Liver (tissue), 9 donors: Measurements from ENCODE around the gene TBL1X. TPM values are rescaled to one million over a fixed set of nuclear protein-coding genes. Genes with fewer than 3 reads are reported as not detected.

Experiments used
- DNase-seq: peaks from one replicate; pipeline ENCODE4 v3.0.0-alpha.2; 2017; ENCODE audit warnings: low spot score
- H3K27ac ChIP-seq, 2 donors: one replicate each; pipeline ENCODE4 v1.7.0; 2013; ENCODE audit warnings: inconsistent platforms in 2 of 2, low read length in 2 of 2, control low read depth in 1 of 2, low read depth in 1 of 2, mild to moderate bottlenecking in 1 of 2
- H3K27me3 ChIP-seq, 4 donors: one replicate each; pipeline versions ENCODE4 v1.6.1 to v1.7.0; 2013; ENCODE audit warnings: low read length in 3 of 4, inconsistent platforms in 1 of 4, mild to moderate bottlenecking in 1 of 4, moderate library complexity in 1 of 4; ENCODE audit not compliant: control insufficient read depth in 4 of 4, insufficient read depth in 4 of 4
- H3K36me3 ChIP-seq, 4 donors: one replicate each; pipeline versions ENCODE4 v1.6.1 to v1.7.0; 2013; ENCODE audit warnings: low read length in 3 of 4, mild to moderate bottlenecking in 3 of 4, low read depth in 1 of 4, moderate library complexity in 1 of 4; ENCODE audit not compliant: control insufficient read depth in 4 of 4, insufficient read depth in 3 of 4
- H3K4me1 ChIP-seq, 4 donors: one replicate each; pipeline versions ENCODE4 v1.6.1 to v1.7.0; 2013; ENCODE audit warnings: low read length in 3 of 4, mild to moderate bottlenecking in 3 of 4, moderate library complexity in 1 of 4; ENCODE audit not compliant: control insufficient read depth in 4 of 4, insufficient read depth in 4 of 4
- H3K4me3 ChIP-seq, 3 donors: one replicate each; pipeline versions ENCODE4 v1.6.1 to v1.7.0; 2013; ENCODE audit warnings: low read length in 3 of 3, control low read depth in 1 of 3, low read depth in 1 of 3, mild to moderate bottlenecking in 1 of 3
- H3K9ac ChIP-seq, 2 donors: one replicate each; pipeline ENCODE4 v1.7.0; 2013; ENCODE audit warnings: low read length in 2 of 2, mild to moderate bottlenecking in 2 of 2, moderate library complexity in 2 of 2, control low read depth in 1 of 2, low read depth in 1 of 2
- H3K9me3 ChIP-seq, 4 donors: one replicate each; pipeline versions ENCODE4 v1.6.1 to v1.7.0; 2013; ENCODE audit warnings: low read length in 3 of 4; ENCODE audit not compliant: control insufficient read depth in 4 of 4
- FOXA1 ChIP-seq: IDR thresholded peaks from 2 replicates; pipeline ENCODE4 v1.6.1; 2016; ENCODE audit warnings: antibody characterized with exemption
- FOXA2 ChIP-seq: IDR thresholded peaks from 2 replicates; pipeline ENCODE4 v1.6.1; 2016; ENCODE audit warnings: antibody characterized with exemption
- GABPA ChIP-seq, 2 donors: IDR thresholded peaks in 1 of 2; conservative IDR thresholded peaks in 1 of 2; 2 replicates each; pipeline ENCODE4 v1.6.1; 2016; ENCODE audit warnings: antibody characterized with exemption in 2 of 2, mild to moderate bottlenecking in 1 of 2, moderate library complexity in 1 of 2
- HNF4A ChIP-seq, 2 donors: conservative IDR thresholded peaks; 2 replicates each; pipeline ENCODE4 v1.6.1; 2016; ENCODE audit warnings: antibody characterized with exemption in 2 of 2, mild to moderate bottlenecking in 2 of 2
- HNF4G ChIP-seq: IDR thresholded peaks from 2 replicates; pipeline ENCODE4 v1.6.1; 2016; ENCODE audit warnings: antibody characterized with exemption
- JUND ChIP-seq, 2 donors: IDR thresholded peaks; 2 replicates each; pipeline ENCODE4 v1.6.1; 2016; ENCODE audit warnings: antibody characterized with exemption in 2 of 2
- NR2F2 ChIP-seq: IDR thresholded peaks from 2 replicates; pipeline ENCODE4 v1.6.1; 2016; ENCODE audit warnings: antibody characterized with exemption
- RAD21 ChIP-seq, 2 donors: IDR thresholded peaks; 2 replicates each; pipeline ENCODE4 v1.6.1; 2016; ENCODE audit warnings: antibody characterized with exemption in 2 of 2, mild to moderate bottlenecking in 2 of 2
- SP1 ChIP-seq: IDR thresholded peaks from 2 replicates; pipeline ENCODE4 v1.6.1; 2018; ENCODE audit warnings: antibody characterized with exemption, mild to moderate bottlenecking
- TAF1 ChIP-seq: conservative IDR thresholded peaks from 2 replicates; pipeline ENCODE4 v1.6.1; 2016; ENCODE audit warnings: antibody characterized with exemption, mild to moderate bottlenecking
- YY1 ChIP-seq: IDR thresholded peaks from 2 replicates; pipeline ENCODE4 v1.6.1; 2016; ENCODE audit warnings: antibody characterized with exemption, mild to moderate bottlenecking
- WGBS: extraction: QIAGEN DNeasy Blood & Tissue Kit; methylation state at CpG from one replicate; pipeline ENCODE4 v1.1.7; 2013; 5-methylcytosine and 5-hydroxymethylcytosine counted together
- polyA plus RNA-seq, 2 donors: library from polyadenylated mRNA; stranded (reverse) in 1 of 2; unstranded in 1 of 2; fragments of 200-250 nt in 1 of 2; fragments of >200 nt in 1 of 2; fragmentation: Nextera tagmentation in 1 of 2; extraction: Ambion mirVana in 1 of 2; gene quantifications; one replicate each; pipeline versions ENCODE4 v1.2.1 to v1.2.3, GENCODE V29; 2013 to 2015
- total RNA-seq, 2 donors: library from RNA; depleted of rRNA; stranded (reverse); fragments of >200 nt; gene quantifications; one replicate each; pipeline ENCODE4 v1.2.3, GENCODE V29; 2014
- TF ChIP-seq, protein P1 (sequence below): IDR thresholded peaks from 2 replicates; pipeline ENCODE4 v1.6.1; 2016; ENCODE audit warnings: antibody characterized with exemption, mild to moderate bottlenecking
- TF ChIP-seq, protein P2 (sequence below): IDR thresholded peaks from 2 replicates; pipeline ENCODE4 v1.6.1; 2016; ENCODE audit warnings: antibody characterized with exemption
- TF ChIP-seq, protein P3 (sequence below): IDR thresholded peaks from 2 replicates; pipeline ENCODE4 v1.6.1; 2016; ENCODE audit warnings: antibody characterized with exemption
- donor health status: healthy.
- donor health status: healthy.
- donor health status: healthy.
- donor health status: healthy.
- donor health status: healthy.

TBL1X gene
- total and polyA plus RNA-seq, 4 donors: 11.2 to 15.1 (median 11.8) TPM

DNA sequence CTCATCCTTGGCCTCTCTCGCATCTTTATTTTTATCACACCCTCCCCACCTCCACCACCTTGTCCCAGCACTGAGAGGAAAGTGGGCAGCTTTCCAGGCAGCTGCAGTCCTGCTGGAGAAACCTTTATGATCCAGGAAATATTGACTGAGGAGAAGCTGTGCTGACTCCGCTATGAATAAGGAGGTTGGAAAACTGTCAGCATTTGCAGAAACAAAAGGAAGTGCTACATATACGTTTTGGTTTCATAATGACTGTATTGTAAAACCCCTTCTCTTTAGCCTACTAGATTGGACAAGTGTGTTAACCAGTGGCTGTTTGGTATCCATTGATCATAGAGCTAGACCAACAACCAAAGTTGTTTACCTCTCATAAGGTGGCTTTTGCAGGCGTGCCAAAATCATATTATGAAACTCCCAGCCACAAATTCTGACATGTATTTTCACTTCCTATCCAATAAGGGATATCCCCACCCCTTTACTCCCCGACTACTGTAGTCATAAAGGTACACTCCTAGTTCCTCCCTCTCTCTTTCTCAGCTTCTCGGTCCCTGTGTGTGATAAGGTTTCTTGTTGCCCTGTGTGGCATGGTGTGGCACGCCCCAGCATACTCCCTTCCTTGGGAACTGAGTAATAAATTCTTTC lies 212.4 kb downstream of the TBL1X start:
- no peak overlapping the region for H3K9ac ChIP-seq
- no peak for DNase-seq

DNA sequence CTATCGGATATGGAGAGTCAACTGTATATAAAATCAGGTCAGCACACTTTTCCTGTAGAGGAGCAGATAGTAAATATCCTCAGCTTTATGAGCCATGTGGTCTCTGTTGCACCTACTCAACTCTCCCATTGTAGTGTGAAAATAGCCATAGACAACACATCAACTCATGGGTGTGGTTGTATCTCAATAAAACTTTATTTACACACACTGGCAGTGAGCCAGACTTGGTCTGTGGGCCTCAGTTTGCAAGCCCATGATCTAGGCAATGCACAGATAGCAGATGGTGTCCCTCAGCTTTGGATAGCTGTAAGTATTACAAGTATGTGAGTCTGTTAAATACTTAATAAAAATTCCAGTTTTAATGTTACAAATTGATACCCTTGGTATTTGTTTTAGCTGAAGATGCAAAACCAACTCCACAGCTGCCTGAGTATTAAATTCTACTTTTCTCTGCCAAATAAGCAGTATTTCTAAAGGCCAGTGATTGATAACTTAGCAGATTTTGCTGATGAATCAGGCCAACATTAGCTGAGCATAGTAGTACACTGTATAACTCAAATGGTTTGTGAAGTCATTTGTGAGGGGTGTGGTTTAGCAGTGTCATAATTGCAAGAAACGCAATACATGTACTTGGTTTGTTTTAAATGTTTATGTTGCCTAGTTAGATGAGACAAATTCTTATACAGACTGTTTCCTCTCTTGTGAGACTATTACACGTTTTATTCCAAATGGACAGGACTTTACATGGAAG lies 213.5 kb downstream of the TBL1X start:
- H3K36me3 ChIP-seq: peaks cover 0 to 12% (median 5%) of the 10 kb centered on the region in 4 donors
- no peak for DNase-seq
- TF ChIP-seq, protein P1, sequence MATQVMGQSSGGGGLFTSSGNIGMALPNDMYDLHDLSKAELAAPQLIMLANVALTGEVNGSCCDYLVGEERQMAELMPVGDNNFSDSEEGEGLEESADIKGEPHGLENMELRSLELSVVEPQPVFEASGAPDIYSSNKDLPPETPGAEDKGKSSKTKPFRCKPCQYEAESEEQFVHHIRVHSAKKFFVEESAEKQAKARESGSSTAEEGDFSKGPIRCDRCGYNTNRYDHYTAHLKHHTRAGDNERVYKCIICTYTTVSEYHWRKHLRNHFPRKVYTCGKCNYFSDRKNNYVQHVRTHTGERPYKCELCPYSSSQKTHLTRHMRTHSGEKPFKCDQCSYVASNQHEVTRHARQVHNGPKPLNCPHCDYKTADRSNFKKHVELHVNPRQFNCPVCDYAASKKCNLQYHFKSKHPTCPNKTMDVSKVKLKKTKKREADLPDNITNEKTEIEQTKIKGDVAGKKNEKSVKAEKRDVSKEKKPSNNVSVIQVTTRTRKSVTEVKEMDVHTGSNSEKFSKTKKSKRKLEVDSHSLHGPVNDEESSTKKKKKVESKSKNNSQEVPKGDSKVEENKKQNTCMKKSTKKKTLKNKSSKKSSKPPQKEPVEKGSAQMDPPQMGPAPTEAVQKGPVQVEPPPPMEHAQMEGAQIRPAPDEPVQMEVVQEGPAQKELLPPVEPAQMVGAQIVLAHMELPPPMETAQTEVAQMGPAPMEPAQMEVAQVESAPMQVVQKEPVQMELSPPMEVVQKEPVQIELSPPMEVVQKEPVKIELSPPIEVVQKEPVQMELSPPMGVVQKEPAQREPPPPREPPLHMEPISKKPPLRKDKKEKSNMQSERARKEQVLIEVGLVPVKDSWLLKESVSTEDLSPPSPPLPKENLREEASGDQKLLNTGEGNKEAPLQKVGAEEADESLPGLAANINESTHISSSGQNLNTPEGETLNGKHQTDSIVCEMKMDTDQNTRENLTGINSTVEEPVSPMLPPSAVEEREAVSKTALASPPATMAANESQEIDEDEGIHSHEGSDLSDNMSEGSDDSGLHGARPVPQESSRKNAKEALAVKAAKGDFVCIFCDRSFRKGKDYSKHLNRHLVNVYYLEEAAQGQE: no peak
- no peak for TF ChIP-seq SP1
- TF ChIP-seq, protein P2, sequence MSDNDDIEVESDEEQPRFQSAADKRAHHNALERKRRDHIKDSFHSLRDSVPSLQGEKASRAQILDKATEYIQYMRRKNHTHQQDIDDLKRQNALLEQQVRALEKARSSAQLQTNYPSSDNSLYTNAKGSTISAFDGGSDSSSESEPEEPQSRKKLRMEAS: no peak
- TF ChIP-seq HNF4A (conservative IDR thresholded peaks at IDR 0.05): no peak
- TF ChIP-seq JUND (IDR thresholded peaks at IDR 0.05): no peak
- no peak for TF ChIP-seq RAD21 (IDR thresholded peaks at IDR 0.05)
- no peak for TF ChIP-seq YY1
- no peak for TF ChIP-seq FOXA2
- no peak for TF ChIP-seq TAF1
- TF ChIP-seq GABPA (IDR thresholded peaks at IDR 0.05 in 1 of 2, conservative IDR thresholded peaks at IDR 0.05 in 1 of 2): no peak
- TF ChIP-seq, protein P3, sequence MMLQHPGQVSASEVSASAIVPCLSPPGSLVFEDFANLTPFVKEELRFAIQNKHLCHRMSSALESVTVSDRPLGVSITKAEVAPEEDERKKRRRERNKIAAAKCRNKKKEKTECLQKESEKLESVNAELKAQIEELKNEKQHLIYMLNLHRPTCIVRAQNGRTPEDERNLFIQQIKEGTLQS: no peak
- no peak for TF ChIP-seq HNF4G
- no peaks in the 10 kb centered on the region for H3K9me3 ChIP-seq
- WGBS: 93% methylated on average over 3 of the region's 3 CpGs
- H3K4me3 ChIP-seq: no peak overlapping the region
- no peak overlapping the region for H3K27ac ChIP-seq
- no peaks in the 10 kb centered on the region for H3K27me3 ChIP-seq
- peaks cover 0 to 2% (median 0%) of the 10 kb centered on the region in 4 donors for H3K4me1 ChIP-seq
- H3K9ac ChIP-seq: no peak overlapping the region

More for the DNA sequence above, 212.4 kb downstream of the TBL1X start:
- Histone ChIP-seq H3K9me3 (no peaks in the 10 kb centered on the region), H3K27me3 (no peaks in the 10 kb centered on the region), H3K4me1 (peaks cover 0 to 2% (median 0%) of the 10 kb centered on the region in 4 donors), H3K4me3 (no peak overlapping the region), H3K27ac (no peak overlapping the region), H3K36me3 (peaks cover 0 to 9% (median 5%) of the 10 kb centered on the region in 4 donors)
- TF ChIP-seq, protein P2: no peak
- TF ChIP-seq FOXA1: no peak
- TF ChIP-seq HNF4G: no peak
- no peak for TF ChIP-seq HNF4A (conservative IDR thresholded peaks at IDR 0.05)
- TF ChIP-seq NR2F2: no peak
- TF ChIP-seq, protein P1: no peak
- TF ChIP-seq GABPA (IDR thresholded peaks at IDR 0.05 in 1 of 2, conservative IDR thresholded peaks at IDR 0.05 in 1 of 2): no peak
- WGBS: 64% methylated on average over 7 of the region's 7 CpGs
